CD4-positive, alpha-beta T cell treated with Interleukin-6 at 100 ng/mL for 8 hours (primary cell): ENCODE data around the gene ARHGAP26.
"Not testable (repeated sequence)": the region's sequence is repeated elsewhere in the genome, so short reads cannot be mapped to it uniquely, and the experiment has no call there.

Source experiments
- DNase-seq: peaks from one replicate; pipeline ENCODE4 v3.0.0-alpha.2; 2020; ENCODE audit warnings: mixed read lengths, low spot score

ARHGAP26 gene

GRCh38 chr5:142906863-142907671 lies 136.9 kb downstream of the ARHGAP26 start:
- no peak for DNase-seq

- DNase-seq: no peak
These were observed 138.5 kb downstream of the ARHGAP26 start for GRCh38 chr5:142908659-142909058.

GRCh38 chr5:142910128-142910527 lies 140.0 kb downstream of the ARHGAP26 start:
- DNase-seq: no peak

- DNase-seq: no peak
These were observed 141.0 kb downstream of the ARHGAP26 start for GRCh38 chr5:142911170-142911569.

- no peak for DNase-seq
These were observed 141.6 kb downstream of the ARHGAP26 start for GRCh38 chr5:142911775-142912174.

GRCh38 chr5:142913728-142914338 lies 143.7 kb downstream of the ARHGAP26 start:
- no peak for DNase-seq

GRCh38 chr5:142915038-142915437 lies 144.9 kb downstream of the ARHGAP26 start:
- no peak for DNase-seq

GRCh38 chr5:142915813-142916424 lies 145.7 kb downstream of the ARHGAP26 start:
- DNase-seq: no peak

- no peak for DNase-seq
These were observed 148.9 kb downstream of the ARHGAP26 start for GRCh38 chr5:142918959-142919635.

GRCh38 chr5:142920849-142921612 lies 150.9 kb downstream of the ARHGAP26 start:
- no peak for DNase-seq

- peak; percentile 17 for DNase-seq
These were observed 152.2 kb downstream of the ARHGAP26 start for GRCh38 chr5:142922223-142922952.

- no peak for DNase-seq
These were observed 154.1 kb downstream of the ARHGAP26 start for GRCh38 chr5:142924135-142924883.

- DNase-seq: no peak
These were observed 155.6 kb downstream of the ARHGAP26 start for GRCh38 chr5:142925795-142926194.

GRCh38 chr5:142926549-142926948 lies 156.4 kb downstream of the ARHGAP26 start:
- DNase-seq: no peak

GRCh38 chr5:142928999-142929398 lies 158.8 kb downstream of the ARHGAP26 start:
- not testable (repeated sequence) for DNase-seq

GRCh38 chr5:142929587-142929986 lies 159.4 kb downstream of the ARHGAP26 start:
- DNase-seq: peak; percentile 3

GRCh38 chr5:142930395-142931110 lies 160.4 kb downstream of the ARHGAP26 start:
- no peak for DNase-seq

GRCh38 chr5:142931896-142932686 lies 161.9 kb downstream of the ARHGAP26 start:
- DNase-seq: no peak
